GM23248 (cell line): ENCODE measurements around the gene LNX2. TPM values are rescaled to one million over a fixed set of nuclear protein-coding genes. Genes with fewer than 3 reads are reported as not detected.

Source experiments
- DNase-seq: peaks from one replicate; pipeline ENCODE4 v3.0.0-alpha.2; 2015
- H2AFZ ChIP-seq: fragments of 200-600 bp; sonication (generic); 2 replicates; pipeline ENCODE4 v1.6.1; 2016; ENCODE audit warnings: antibody characterized with exemption
- H3F3A ChIP-seq: fragments of 200-600 bp; sonication (generic); 2 replicates; pipeline ENCODE4 v1.6.1; 2016; ENCODE audit warnings: mild to moderate bottlenecking, antibody characterized with exemption, mixed run types; ENCODE audit not compliant: insufficient read depth
- H3K27ac ChIP-seq: fragments of 200-600 bp; sonication (generic); 2 replicates; pipeline ENCODE4 v1.5.1; 2016; ENCODE audit warnings: mild to moderate bottlenecking
- H3K27me3 ChIP-seq: fragments of 200-600 bp; sonication (generic); replicated peaks from 2 replicates; pipeline ENCODE4 v1.6.1; 2016; ENCODE audit warnings: mild to moderate bottlenecking; ENCODE audit not compliant: insufficient read depth
- H3K36me3 ChIP-seq: fragments of 200-600 bp; sonication (generic); 2 replicates; pipeline ENCODE4 v1.6.1; 2016; ENCODE audit warnings: low read depth, mild to moderate bottlenecking
- H3K4me1 ChIP-seq: fragments of 200-600 bp; sonication (generic); 2 replicates; pipeline ENCODE4 v1.6.1; 2016; ENCODE audit warnings: mild to moderate bottlenecking; ENCODE audit not compliant: insufficient read depth
- H3K4me2 ChIP-seq: fragments of 200-600 bp; sonication (generic); one replicate; pipeline ENCODE4 v1.6.1; 2016; ENCODE audit warnings: mild to moderate bottlenecking; ENCODE audit not compliant: unreplicated experiment
- H3K4me3 ChIP-seq: fragments of 200-600 bp; sonication (generic); 2 replicates; pipeline ENCODE4 v1.5.1; 2016; ENCODE audit warnings: mild to moderate bottlenecking
- H3K79me2 ChIP-seq: fragments of 200-600 bp; sonication (generic); 2 replicates; pipeline ENCODE4 v1.6.1; 2016; ENCODE audit warnings: mild to moderate bottlenecking; ENCODE audit not compliant: insufficient read depth
- H3K9ac ChIP-seq: fragments of 200-600 bp; sonication (generic); 2 replicates; pipeline ENCODE4 v1.6.1; 2016; ENCODE audit warnings: mild to moderate bottlenecking
- H3K9me2 ChIP-seq: fragments of 200-600 bp; sonication (generic); 2 replicates; pipeline ENCODE4 v1.6.1; 2016; ENCODE audit warnings: mixed run types, mild to moderate bottlenecking, moderate library complexity; ENCODE audit not compliant: insufficient read depth
- H3K9me3 ChIP-seq: fragments of 200-600 bp; sonication (generic); one replicate; pipeline ENCODE4 v1.6.1; 2017; ENCODE audit warnings: low read depth
- H4K20me1 ChIP-seq: fragments of 200-600 bp; sonication (generic); 2 replicates; pipeline ENCODE4 v1.6.0; 2016; ENCODE audit not compliant: insufficient read depth
- EZH2 ChIP-seq: fragments of 200-600 bp; sonication (generic); IDR thresholded peaks from 2 replicates; pipeline ENCODE4 v1.6.1; 2018; ENCODE audit warnings: antibody characterized with exemption, mild to moderate bottlenecking; ENCODE audit not compliant: insufficient read depth, poor library complexity, severe bottlenecking
- EZH2phosphoT487 ChIP-seq: fragments of 200-600 bp; sonication (generic); IDR thresholded peaks from 2 replicates; pipeline ENCODE4 v1.6.1; 2018; ENCODE audit warnings: antibody characterized with exemption, moderate library complexity, mild to moderate bottlenecking, low read depth; ENCODE audit not compliant: insufficient read depth
- WGBS, 2 experiments: methylation state at CpG; one replicate each; pipeline ENCODE4 v1.1.6; 2015 to 2017; ENCODE audit warnings: low lambda C conversion rate in 2 of 2, low coverage in 1 of 2; ENCODE audit errors: missing lambda C conversion rate in 2 of 2; 5-methylcytosine and 5-hydroxymethylcytosine counted together
- in situ Hi-C: fragments of 300-500 bp; cut with MboI; formaldehyde crosslinking; loops from 2 replicates; pipeline ENCODE4 v1.15.0; 2020
- polyA plus RNA-seq: library from polyadenylated mRNA; unstranded; fragments of >200 nt; fragmentation: Nextera tagmentation; extraction: Ambion mirVana; gene quantifications from 2 replicates; pipeline ENCODE4 v1.2.1, GENCODE V29; 2016
- total RNA-seq: library from RNA; depleted of rRNA; stranded (reverse); fragments of >200 nt; shearing (Covaris generic); gene quantifications from 2 replicates; pipeline ENCODE4 v1.2.3, GENCODE V29; 2014

The LNX2 gene
- total and polyA plus RNA-seq, 2 experiments from 2014 or later: 2.0 to 2.6 TPM

DNA sequence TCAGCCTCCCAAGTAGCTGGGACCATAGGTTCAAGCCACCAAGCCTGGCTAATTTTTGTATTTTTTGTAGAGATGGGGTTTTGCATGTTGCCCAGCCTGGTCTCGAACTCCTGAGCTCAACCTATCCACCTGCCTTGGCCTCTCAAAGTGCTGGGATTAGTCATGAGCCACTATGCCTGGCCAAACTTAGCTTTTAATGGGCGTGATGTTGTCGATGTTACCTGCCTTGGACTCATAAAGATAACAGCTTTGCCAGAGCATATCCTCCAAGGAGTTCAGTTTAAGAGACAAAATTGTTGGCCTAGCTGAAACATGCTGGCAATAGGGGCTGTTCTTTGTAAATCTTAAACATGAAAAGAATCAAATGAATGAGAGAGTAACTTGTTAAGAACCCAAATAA lies 14.5 kb upstream of the LNX2 start:
- no peak overlapping the region for H3K4me2 ChIP-seq
- H3K9me3 ChIP-seq: no peaks in the 10 kb centered on the region
- H3K4me1 ChIP-seq: peaks cover 13% of the 10 kb centered on the region
- H4K20me1 ChIP-seq: peaks cover 5% of the 10 kb centered on the region; the same call in 1 of the 2 replicates
- H3K79me2 ChIP-seq: peaks cover 96% of the 10 kb centered on the region
- H3K27ac ChIP-seq: no peak overlapping the region
- WGBS, 2 experiments: 92 to 96% methylated on average over 3 of the region's 3 CpGs
- H2AFZ ChIP-seq: no peak overlapping the region
- H3F3A ChIP-seq: peaks cover 17% of the 10 kb centered on the region; the same call in 1 of the 2 replicates
- H3K27me3 ChIP-seq: no peaks in the 10 kb centered on the region
- H3K9me2 ChIP-seq: no peaks in the 10 kb centered on the region
- no peak for DNase-seq
- H3K9ac ChIP-seq: no peak overlapping the region
- peaks cover 8% of the 10 kb centered on the region; the same call in 1 of the 2 replicates for H3K36me3 ChIP-seq
- no peak overlapping the region for H3K4me3 ChIP-seq
- in situ Hi-C loops: no loop called here
- no peak for TF ChIP-seq EZH2phosphoT487
- no peak for TF ChIP-seq EZH2

- 36 to 55% methylated on average over 2 of the region's 2 CpGs for WGBS, 2 experiments
- Histone ChIP-seq H3K79me2 (peaks cover 96% of the 10 kb centered on the region), H3K9me2 (no peaks in the 10 kb centered on the region), H3K4me1 (peaks cover 13% of the 10 kb centered on the region), H3K27me3 (no peaks in the 10 kb centered on the region), H3K9ac (no peak overlapping the region), H3F3A (peaks cover 17% of the 10 kb centered on the region; the same call in 1 of the 2 replicates), H3K27ac (no peak overlapping the region), H3K9me3 (no peaks in the 10 kb centered on the region), H2AFZ (no peak overlapping the region), H4K20me1 (peaks cover 5% of the 10 kb centered on the region; the same call in 1 of the 2 replicates), H3K36me3 (peaks cover 8% of the 10 kb centered on the region; the same call in 1 of the 2 replicates), H3K4me2 (no peak overlapping the region), H3K4me3 (no peak overlapping the region)
- DNase-seq: no peak
- in situ Hi-C loops: no loop called here
- no peak for TF ChIP-seq EZH2phosphoT487
- TF ChIP-seq EZH2: no peak
Observed at GRCh38 chr13:27634231-27634630, 13.9 kb upstream of the LNX2 start.

DNA sequence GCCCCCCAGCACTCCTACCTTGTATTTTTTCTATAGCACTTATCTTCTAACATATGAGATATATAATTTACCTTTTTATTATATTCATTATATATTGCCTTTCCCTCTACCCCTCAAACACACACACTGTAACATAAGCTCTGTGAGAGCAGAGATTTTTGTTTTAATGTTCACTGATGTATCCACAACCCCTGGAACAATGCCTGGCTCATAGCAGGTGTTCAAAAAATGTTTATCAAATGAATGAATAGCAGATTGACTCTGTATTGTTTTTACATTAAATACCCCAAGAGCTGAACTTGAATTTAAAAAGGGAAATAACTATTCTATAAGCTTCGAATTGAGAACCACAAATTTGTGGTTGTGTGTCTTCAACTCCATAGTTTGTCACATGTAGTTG lies 12.3 kb upstream of the LNX2 start:
- Histone ChIP-seq H3K79me2 (peaks cover 98% of the 10 kb centered on the region), H3K4me1 (no peaks in the 10 kb centered on the region; the same call in 1 of the 2 replicates), H4K20me1 (peaks cover 5% of the 10 kb centered on the region; the same call in 1 of the 2 replicates), H3K27me3 (no peaks in the 10 kb centered on the region), H3K9ac (no peak overlapping the region), H3K4me2 (no peak overlapping the region), H3K9me2 (no peaks in the 10 kb centered on the region), H3K27ac (no peak overlapping the region), H2AFZ (no peak overlapping the region), H3K36me3 (peaks cover 8% of the 10 kb centered on the region; the same call in 1 of the 2 replicates), H3K9me3 (no peaks in the 10 kb centered on the region), H3F3A (0 out of 2 replicates have a peak, but pooled peaks cover 5% of the 10 kb centered on the region), H3K4me3 (no peak overlapping the region)
- in situ Hi-C loops: no loop called here
- TF ChIP-seq EZH2phosphoT487 (no peak), EZH2 (no peak)
- 97 to 100% methylated on average over 1 of the region's 1 CpG for WGBS, 2 experiments
- DNase-seq: no peak

DNA sequence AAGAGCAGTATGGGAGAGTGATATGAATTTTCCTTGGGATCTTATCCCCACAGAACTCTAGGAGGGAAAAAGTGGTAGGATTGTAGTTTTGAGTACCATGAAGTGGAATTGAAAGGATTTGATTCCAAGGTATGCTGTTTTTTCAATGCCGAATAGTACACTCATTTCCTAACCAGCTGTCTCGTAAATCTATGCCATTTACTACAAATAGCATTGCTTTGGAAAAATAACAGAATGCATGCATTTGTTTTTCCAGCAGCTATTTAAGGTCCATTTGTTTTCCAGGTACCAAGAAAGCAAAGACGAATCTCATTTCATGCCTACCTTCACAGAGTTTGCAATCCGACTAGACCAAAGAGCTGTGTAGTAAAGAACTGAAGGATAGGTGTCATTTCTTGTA lies 11.9 kb upstream of the LNX2 start:
- Histone ChIP-seq H2AFZ (no peak overlapping the region), H3K4me2 (no peak overlapping the region), H3K79me2 (peaks cover 98% of the 10 kb centered on the region), H4K20me1 (peaks cover 5% of the 10 kb centered on the region; the same call in 1 of the 2 replicates), H3K36me3 (peaks cover 8% of the 10 kb centered on the region; the same call in 1 of the 2 replicates), H3K4me1 (no peaks in the 10 kb centered on the region), H3K9ac (no peak overlapping the region), H3K9me2 (no peaks in the 10 kb centered on the region), H3K9me3 (no peaks in the 10 kb centered on the region), H3K27ac (no peak overlapping the region), H3K4me3 (no peak overlapping the region), H3F3A (0 out of 2 replicates have a peak, but pooled peaks cover 5% of the 10 kb centered on the region), H3K27me3 (no peaks in the 10 kb centered on the region)
- 96 to 100% methylated on average over 4 of the region's 4 CpGs for WGBS, 2 experiments
- no peak for DNase-seq
- no peak for TF ChIP-seq EZH2phosphoT487
- no peak for TF ChIP-seq EZH2
- in situ Hi-C loops: no loop called here

DNA sequence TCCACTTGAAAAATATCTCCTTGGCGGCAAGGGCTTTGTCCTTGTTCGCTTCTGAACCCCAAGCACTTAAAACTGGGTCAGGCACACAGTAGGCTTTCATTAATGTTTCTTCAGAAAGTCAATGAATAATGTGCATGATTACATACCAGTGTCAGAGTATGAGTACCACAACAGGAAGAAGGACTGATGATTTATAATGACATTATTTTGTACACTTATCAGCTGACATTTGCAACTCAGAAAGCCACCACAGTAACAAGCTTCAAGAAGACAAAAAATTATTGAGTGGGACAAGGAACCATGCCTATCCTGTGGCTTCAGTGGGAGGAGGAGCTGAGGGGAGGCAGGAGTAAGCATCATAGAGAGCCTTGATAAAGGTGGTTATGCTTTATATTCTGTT lies 11.3 kb upstream of the LNX2 start:
- no peak for DNase-seq
- peaks cover 8% of the 10 kb centered on the region; the same call in 1 of the 2 replicates for H3K36me3 ChIP-seq
- no peaks in the 10 kb centered on the region for H3K9me3 ChIP-seq
- H3K79me2 ChIP-seq: peaks cover 98% of the 10 kb centered on the region
- no peak for TF ChIP-seq EZH2phosphoT487
- TF ChIP-seq EZH2: no peak
- H3K4me3 ChIP-seq: no peak overlapping the region
- H3F3A ChIP-seq: 0 out of 2 replicates have a peak, but pooled peaks cover 4% of the 10 kb centered on the region
- in situ Hi-C loops: no loop called here
- H2AFZ ChIP-seq: no peak overlapping the region
- no peak overlapping the region for H3K4me2 ChIP-seq
- H3K27ac ChIP-seq: no peak overlapping the region
- no peaks in the 10 kb centered on the region for H3K4me1 ChIP-seq
- WGBS, 2 experiments: 64 to 76% methylated on average over 2 of the region's 2 CpGs
- H3K27me3 ChIP-seq: no peaks in the 10 kb centered on the region
- H3K9me2 ChIP-seq: no peaks in the 10 kb centered on the region
- H3K9ac ChIP-seq: no peak overlapping the region
- peaks cover 5% of the 10 kb centered on the region; the same call in 1 of the 2 replicates for H4K20me1 ChIP-seq
